HG03439 (cell line): ENCODE results near the gene GAB3.
"Not testable (repeated sequence)": the region's sequence is repeated elsewhere in the genome, so short reads cannot be mapped to it uniquely, and the experiment has no call there.

Source experiments
- ATAC-seq: cut with Tn5 transposase; IDR thresholded peaks from one replicate; pipeline ENCODE4 v1.9.1; 2021; ENCODE audit warnings: mild to moderate bottlenecking, moderate library complexity; ENCODE audit not compliant: unreplicated experiment

The GAB3 gene

GRCh38 chrX:154724993-154725756 lies 25.7 kb downstream of the GAB3 start:
- ATAC-seq, result no peak

DNA sequence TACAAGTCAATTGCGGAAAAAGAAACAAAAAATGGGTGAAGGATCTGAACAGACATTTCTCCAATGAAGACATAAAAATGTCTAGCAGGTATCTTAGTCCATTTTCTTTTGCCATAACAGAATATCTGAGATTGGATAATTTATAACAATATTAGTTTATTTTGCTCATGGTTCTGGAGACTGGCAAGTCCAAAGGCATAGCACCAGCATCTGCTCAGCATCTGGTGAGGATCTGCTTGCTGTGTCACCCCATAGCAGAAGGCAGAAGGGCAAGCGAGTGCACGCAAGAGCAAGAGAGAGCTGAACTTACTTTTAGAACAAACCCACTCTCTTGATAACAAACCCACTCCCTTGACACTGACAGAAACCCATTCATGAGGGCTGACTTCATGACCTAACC lies 29.7 kb downstream of the GAB3 start:
- no peak for ATAC-seq

DNA sequence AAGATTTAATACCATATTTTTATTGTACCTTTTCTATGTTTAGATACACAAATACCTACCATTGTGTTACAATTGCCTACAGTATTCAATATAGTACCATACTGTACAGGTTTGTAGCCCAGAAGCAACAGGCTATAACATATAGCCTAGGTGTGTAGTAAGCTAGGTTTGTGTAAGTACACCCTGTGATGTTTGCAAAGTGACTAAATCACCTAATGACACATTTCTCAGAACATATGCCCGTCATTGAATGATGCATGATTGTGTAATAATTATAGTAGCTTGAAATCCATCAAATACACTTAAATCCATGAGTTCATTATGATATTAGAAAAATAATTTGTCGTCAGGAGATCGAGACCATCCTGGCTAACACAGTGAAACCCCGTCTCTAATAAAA lies 30.8 kb downstream of the GAB3 start:
- no peak for ATAC-seq

DNA sequence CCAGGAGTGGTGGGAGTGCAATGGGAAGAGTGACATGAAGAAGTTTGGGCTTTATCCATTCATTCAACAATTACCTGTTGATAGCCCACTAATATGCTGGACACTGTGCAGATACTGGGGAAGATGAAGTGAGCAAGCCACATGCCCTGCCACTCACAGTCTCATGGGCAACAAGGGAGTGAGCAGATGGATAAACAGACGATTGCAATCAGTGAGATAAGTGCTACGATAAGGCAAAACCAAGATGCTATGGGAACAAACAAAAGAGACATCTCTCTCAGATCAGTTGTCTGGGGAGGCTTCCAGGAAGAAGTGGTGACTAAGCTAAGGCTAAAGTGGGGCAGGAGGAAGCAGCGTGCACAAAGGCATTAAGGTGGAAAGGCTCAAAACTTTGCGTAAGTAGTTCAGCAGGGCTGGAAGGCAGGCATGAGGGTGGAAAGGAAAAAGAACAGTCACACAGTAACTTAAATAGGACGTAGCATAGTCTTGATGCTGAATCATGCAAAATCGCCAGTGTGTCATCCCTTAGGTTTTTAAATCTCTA lies 31.7 kb downstream of the GAB3 start:
- no peak for ATAC-seq

DNA sequence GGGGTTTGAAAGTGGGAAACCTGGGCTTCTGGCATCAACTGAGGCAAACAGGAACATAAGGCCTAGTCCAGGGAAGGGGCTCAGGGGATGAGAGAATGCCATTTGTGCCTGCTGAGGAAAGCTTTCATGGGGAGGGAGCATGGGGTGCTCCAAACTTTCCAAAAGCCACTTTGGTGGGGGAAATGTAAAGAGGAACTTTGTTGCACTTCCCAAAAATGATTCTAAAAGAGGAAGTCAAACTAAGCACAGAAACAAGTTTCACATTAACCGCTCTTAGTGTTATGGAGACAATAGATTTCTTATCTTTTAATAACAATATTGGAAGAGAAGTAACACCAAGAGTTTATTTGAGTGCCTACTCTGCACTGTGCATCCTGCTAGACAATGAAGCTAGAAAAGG lies 32.3 kb downstream of the GAB3 start:
- no peak for ATAC-seq

- no peak for ATAC-seq
Observed at GRCh38 chrX:154717824-154718223, 33.1 kb downstream of the GAB3 start.

GRCh38 chrX:154715825-154716224 lies 35.1 kb downstream of the GAB3 start:
- ATAC-seq, result no peak

DNA sequence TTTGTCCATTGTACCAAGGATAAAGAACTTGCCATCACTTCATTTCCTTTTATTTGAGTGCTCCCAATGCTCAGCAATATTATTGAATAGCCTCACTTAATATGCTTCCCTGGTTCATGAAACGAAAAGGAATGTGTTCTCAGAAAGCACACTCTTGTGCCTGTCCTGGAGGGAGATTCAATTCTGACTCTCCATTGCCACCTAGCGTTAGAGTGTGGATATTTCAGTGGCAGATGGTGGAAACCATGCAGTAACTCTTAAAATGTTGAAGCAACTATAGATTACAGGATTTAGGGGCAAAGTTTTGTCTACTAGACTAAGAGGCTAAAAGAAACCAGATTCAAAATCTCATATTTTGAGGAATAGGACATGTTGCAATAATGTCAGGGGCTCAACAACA lies 36.0 kb downstream of the GAB3 start:
- ATAC-seq, result no peak

DNA sequence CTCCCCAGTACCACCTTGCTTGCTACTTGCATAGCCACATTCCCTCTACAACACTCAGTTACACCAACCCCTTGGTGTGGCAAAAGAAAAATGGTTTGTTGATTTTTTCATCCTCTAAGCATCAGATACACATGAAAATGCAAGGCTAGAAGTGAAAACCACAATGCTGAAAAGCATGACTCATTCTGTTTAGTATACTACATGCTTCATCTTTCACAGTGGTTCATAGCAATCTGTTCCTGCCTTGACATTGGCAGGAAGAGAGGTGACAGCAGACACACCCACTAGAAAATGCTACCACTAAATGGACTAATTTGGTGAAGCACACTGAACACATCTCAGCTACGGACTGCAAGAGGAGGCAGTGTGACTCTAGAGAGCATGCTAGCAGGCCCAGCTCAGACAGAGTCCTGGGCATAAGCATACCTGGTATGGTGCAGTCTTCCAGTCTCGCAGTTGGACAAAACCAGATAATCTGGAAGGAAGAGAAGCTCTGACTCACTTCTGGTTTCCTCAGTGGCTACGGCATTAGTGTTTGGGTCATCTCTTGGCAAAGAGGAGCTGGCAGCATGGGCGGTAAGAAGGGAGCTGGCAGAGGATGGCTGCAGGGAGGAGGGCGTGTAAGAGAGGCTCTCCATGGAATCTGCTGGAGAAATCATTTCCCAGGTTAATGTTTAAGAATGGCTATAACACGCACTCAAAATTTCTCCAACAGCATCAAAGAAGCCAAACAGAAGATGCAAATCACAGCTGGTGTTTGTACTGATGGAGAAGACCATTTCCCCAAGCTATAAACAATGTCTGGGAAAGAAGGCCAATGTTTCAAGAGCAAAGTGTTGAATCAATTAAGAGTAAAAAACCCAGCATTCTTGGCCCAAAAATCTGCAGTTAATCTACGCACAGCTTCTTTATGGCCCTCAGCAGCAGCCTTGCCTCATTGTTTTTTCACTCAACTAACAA lies 37.8 kb downstream of the GAB3 start:
- ATAC-seq, result peak; percentile 95

- no peak for ATAC-seq
Observed at GRCh38 chrX:154711264-154711663, 39.6 kb downstream of the GAB3 start.

- no peak for ATAC-seq
Observed at GRCh38 chrX:154710309-154710708, 40.6 kb downstream of the GAB3 start.

DNA sequence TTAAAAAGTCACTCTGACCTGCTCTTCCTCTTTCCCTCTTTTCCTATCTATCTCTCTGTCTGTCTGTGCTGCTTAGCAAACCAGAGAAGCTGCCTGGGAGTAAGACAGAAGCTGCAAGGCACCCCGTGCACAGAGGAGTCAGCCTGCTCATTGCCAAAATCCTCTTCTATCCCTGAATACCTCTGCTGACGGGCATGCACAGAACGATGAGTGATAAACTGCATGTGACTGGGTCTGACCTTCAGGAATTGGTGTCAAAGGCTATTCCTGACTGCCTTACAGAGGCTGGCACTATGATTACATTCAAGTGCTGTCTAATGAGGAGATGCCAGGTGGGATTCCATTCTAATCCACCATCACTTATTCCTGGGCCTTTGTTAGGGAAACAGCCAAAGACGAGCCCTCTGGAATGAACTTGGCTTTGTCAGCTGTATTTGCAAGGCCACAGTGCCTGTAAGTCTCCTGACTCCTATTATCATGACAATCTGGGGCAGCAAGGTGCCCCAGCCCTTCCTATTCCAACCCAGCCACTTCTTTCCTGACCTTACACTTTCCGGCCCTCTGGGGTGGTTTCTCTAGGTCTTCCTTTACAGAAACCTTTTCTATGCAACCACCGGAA lies 52.1 kb downstream of the GAB3 start:
- no peak for ATAC-seq

GRCh38 chrX:154696676-154697045 lies 54.2 kb downstream of the GAB3 start:
- ATAC-seq, result no peak

DNA sequence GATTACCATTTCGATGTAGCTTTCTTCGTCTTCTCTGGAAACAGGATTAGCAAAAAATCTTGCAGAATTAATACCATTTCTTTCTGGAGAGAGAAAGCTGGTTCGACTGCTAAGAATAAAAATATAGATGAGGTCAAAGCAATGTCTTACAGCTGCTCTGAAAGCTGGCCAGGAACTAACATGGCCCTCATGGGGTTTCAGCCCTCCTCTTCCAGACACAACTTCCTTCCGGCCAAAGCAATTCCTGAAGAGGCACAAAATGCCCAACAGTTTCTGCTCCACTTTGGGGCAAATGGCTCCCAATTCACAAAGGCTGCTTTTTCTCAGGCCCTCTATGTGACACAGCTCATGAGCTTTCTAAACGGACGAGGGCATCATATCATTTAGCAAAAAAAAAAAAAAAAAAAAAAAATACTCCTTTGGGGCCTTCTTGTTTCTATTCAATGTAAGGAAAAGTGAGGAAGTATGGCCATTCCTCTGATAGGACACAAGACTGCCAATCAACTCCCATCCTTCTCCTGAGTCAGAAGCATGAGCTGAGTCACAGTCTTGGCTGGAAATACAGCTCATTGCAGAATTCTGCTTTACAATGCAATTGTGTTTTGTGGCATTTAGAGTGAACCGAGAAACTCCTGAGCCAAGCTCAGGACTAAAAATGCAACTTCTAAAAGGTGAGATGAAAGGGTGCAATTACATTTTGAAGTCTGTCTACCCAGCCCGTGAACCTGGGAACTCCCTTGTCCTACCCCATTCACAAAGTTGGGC lies 54.8 kb downstream of the GAB3 start:
- ATAC-seq, result no peak

- ATAC-seq, result no peak
Observed at GRCh38 chrX:154693394-154693793, 57.5 kb downstream of the GAB3 start.

- ATAC-seq, result not testable (repeated sequence)
Observed at GRCh38 chrX:154690438-154690837, 60.4 kb downstream of the GAB3 start.

- ATAC-seq, result not testable (repeated sequence)
Observed at GRCh38 chrX:154672084-154672483, 78.8 kb downstream of the GAB3 start.

DNA sequence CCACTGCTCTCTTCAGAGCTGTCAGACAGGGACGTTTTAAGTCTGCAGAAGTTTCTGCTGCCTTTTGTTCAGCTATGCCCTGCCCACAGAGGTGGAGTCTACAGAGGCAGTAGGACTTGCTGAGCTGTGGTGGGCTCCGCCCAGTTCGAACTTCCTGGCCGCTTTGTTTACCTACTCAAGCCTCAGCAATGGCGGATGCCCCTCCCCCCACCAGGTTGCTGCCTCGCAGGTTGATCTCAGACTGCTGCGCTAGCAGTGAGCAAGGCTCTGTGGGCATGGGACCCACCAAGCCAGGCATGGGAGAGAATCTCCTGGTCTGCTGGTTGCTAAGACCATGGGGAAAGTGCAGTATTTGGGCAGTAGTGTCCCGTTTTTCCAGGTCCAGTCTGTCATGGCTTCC lies 80.0 kb downstream of the GAB3 start:
- ATAC-seq, result not testable (repeated sequence)

DNA sequence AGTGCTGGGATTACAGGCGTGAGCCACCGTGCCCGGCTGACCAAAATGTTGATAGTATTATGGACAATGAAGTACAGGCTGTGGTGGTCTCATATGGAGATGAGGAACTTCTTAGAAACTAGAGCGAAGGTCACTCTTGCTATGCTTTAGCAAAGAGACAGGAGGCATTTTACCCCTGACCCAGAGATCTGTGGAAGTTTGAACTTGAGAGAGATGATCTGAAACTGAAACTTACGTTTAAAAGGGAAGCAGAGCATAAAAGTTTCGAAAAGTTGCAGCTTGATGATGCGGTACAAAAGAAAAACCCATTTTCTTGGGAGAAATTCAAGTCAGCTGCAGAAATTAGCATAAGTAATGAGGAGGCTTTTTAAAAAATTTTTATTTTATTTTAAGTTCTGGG lies 89.0 kb downstream of the GAB3 start:
- no peak for ATAC-seq

DNA sequence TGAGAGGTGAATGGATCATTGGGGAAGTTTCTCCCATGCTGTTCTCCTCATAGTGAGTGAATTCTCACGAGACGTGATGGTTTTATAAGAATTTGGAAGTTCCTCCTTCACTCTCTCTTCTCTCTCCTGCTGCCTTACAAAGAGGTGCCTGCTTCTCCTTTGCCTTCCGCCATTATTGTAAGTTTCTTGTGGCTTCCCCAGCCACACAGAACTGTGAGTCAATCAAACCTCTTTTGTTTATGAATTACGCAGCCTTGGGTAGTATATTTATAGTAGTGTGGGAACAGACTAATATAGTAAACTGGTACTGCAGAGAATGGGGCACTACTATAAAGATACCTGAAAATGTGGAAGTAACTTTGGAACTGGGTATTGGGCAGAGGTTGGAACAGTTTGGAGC lies 89.7 kb downstream of the GAB3 start:
- no peak for ATAC-seq

DNA sequence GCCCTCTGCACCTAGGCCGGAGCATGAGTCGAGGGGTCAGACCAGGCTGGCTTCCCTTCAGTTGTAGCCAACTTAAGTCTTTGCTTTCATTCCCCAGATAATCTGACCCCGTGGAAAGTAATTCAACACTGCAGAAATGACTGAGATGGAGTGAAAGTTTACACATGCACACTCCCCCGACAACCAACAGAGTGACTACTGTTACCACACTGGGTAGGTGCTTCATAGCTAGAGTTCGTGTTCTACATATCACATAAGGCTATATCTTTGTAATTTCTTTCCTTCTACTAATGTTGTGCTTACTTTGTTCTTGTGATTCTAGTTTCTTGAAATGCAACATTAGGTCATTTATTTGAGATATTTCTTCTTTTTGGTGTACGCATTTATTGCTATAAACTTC lies 90.3 kb downstream of the GAB3 start:
- no peak for ATAC-seq
